GM18498 (cell line): ENCODE measurements around the gene TAGLN3.
A peak's percentile ranks its signal among the peaks of the same experiment; 100 is the strongest.

Source experiments
- ATAC-seq: cut with Tn5 transposase; IDR thresholded peaks from one replicate; pipeline ENCODE4 v1.9.1; 2021; ENCODE audit warnings: mild to moderate bottlenecking, moderate library complexity; ENCODE audit not compliant: unreplicated experiment

Gene TAGLN3

GRCh38 chr3:111976254-111976653, 22.5 kb upstream of the TAGLN3 start:
- no peak for ATAC-seq

- ATAC-seq = peak; percentile 97
Measured at GRCh38 chr3:111978583-111979433, 19.9 kb upstream of the TAGLN3 start, which contains the start of gene ABHD10. Gene ABHD10 (plus strand): TSS chr3:111979026. CDS start chr3:111979062, 36 bp downstream.

GRCh38 chr3:111979434-111980038, 19.2 kb upstream of the TAGLN3 start:
- peak; percentile 36 for ATAC-seq

- no peak for ATAC-seq
Measured at GRCh38 chr3:111980716-111981456, 17.8 kb upstream of the TAGLN3 start.

GRCh38 chr3:111981457-111981763, 17.3 kb upstream of the TAGLN3 start:
- ATAC-seq = no peak

- no peak for ATAC-seq
Measured at GRCh38 chr3:111984636-111985298, 14.0 kb upstream of the TAGLN3 start.

GRCh38 chr3:111986800-111987199, 11.9 kb upstream of the TAGLN3 start:
- no peak for ATAC-seq

- ATAC-seq = peak; percentile 95
Measured at GRCh38 chr3:111989061-111989678, 9.6 kb upstream of the TAGLN3 start.

GRCh38 chr3:111993038-111993437, 5.7 kb upstream of the TAGLN3 start:
- ATAC-seq = no peak

GRCh38 chr3:111999484-112000324, 982 bp downstream of the TAGLN3 start:
- ATAC-seq = no peak

- ATAC-seq = no peak
Measured at GRCh38 chr3:112000367-112000771, 1.6 kb downstream of the TAGLN3 start.

GRCh38 chr3:112000966-112001365, 2.2 kb downstream of the TAGLN3 start:
- ATAC-seq = no peak

- ATAC-seq = no peak
Measured at GRCh38 chr3:112001526-112001925, 2.8 kb downstream of the TAGLN3 start.

GRCh38 chr3:112002096-112002971, 3.6 kb downstream of the TAGLN3 start:
- no peak for ATAC-seq

- ATAC-seq = no peak
Measured at GRCh38 chr3:112003321-112004080, 4.8 kb downstream of the TAGLN3 start.

GRCh38 chr3:112004187-112004586, 5.5 kb downstream of the TAGLN3 start:
- ATAC-seq = no peak

GRCh38 chr3:112004669-112005068, 5.9 kb downstream of the TAGLN3 start:
- ATAC-seq = no peak

- ATAC-seq = no peak
Measured at GRCh38 chr3:112005091-112005672, 6.5 kb downstream of the TAGLN3 start.
